Tibial artery (tissue), 4 donors: ENCODE results near the gene ACKR1.

Experiments
- DNase-seq, 2 donors: peaks; one replicate each; pipeline ENCODE4 v3.0.0-alpha.2; 2019
- H3K27ac ChIP-seq, 2 donors: fragments of 200-600 bp; sonication (generic) in 1 of 2; 1 replicate in 1 of 2; 2 replicates in 1 of 2; pipeline ENCODE4 v1.5.1; 2018 to 2019; ENCODE audit warnings: mild to moderate bottlenecking in 1 of 2
- H3K27me3 ChIP-seq, 2 donors: fragments of 200-600 bp; sonication (generic) in 1 of 2; one replicate each; pipeline versions ENCODE4 v1.5.1 to v1.6.0; 2016 to 2019
- H3K36me3 ChIP-seq, 3 donors: fragments of 200-600 bp; sonication (generic) in 2 of 3; one replicate each; pipeline ENCODE4 v1.5.1; 2016 to 2019; ENCODE audit warnings: mild to moderate bottlenecking in 2 of 3
- H3K4me1 ChIP-seq, 4 donors: fragments of 200-600 bp; sonication (generic) in 2 of 4; 1 replicate in 3 of 4; 2 replicates in 1 of 4; pipeline ENCODE4 v1.5.1; 2016 to 2019
- H3K4me3 ChIP-seq, 2 donors: fragments of 200-600 bp; sonication (generic) in 1 of 2; 1 replicate in 1 of 2; 2 replicates in 1 of 2; pipeline ENCODE4 v1.5.1; 2018 to 2019; ENCODE audit warnings: mild to moderate bottlenecking in 2 of 2
- H3K9me3 ChIP-seq, 3 donors: fragments of 200-600 bp; sonication (generic) in 1 of 3; one replicate each; pipeline ENCODE4 v1.5.1; 2016 to 2019
- intact Hi-C: fragments of 100-400 bp; cut with DNase I; formaldehyde crosslinking; loops from one replicate; pipeline ENCODE4 v1.15.0; 2023; ENCODE audit warnings: low total_unique reads
- TF ChIP-seq, protein P1 (sequence below), 2 experiments: fragments of 200-600 bp in 1 of 2; fragments of 450-650 bp in 1 of 2; IDR thresholded peaks; one replicate each; pipeline ENCODE4 v1.5.1; 2017 to 2019; ENCODE audit warnings: antibody characterized with exemption in 2 of 2, mild to moderate bottlenecking in 1 of 2, moderate library complexity in 1 of 2

Gene ACKR1

DNA sequence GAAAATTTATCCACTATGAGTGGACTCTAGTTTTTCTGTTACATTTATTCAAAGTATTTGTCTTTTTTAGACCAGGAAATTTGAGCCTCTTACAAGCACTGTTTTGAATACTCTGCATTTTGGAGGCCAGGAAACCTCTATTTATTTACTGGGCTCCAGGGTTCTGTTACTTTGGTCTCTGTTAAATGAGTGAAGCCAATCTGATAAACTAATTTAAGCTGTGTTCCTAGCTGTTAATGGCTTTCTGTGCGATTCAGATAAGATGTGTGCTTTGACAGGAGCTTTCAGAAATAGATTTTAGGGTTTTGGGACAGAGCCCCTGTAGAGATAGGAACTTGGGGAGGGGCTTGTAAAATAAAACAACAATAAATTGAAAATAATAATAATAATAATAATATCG is 23.9 kb downstream of the ACKR1 start:
- TF ChIP-seq, protein P1, sequence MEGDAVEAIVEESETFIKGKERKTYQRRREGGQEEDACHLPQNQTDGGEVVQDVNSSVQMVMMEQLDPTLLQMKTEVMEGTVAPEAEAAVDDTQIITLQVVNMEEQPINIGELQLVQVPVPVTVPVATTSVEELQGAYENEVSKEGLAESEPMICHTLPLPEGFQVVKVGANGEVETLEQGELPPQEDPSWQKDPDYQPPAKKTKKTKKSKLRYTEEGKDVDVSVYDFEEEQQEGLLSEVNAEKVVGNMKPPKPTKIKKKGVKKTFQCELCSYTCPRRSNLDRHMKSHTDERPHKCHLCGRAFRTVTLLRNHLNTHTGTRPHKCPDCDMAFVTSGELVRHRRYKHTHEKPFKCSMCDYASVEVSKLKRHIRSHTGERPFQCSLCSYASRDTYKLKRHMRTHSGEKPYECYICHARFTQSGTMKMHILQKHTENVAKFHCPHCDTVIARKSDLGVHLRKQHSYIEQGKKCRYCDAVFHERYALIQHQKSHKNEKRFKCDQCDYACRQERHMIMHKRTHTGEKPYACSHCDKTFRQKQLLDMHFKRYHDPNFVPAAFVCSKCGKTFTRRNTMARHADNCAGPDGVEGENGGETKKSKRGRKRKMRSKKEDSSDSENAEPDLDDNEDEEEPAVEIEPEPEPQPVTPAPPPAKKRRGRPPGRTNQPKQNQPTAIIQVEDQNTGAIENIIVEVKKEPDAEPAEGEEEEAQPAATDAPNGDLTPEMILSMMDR (IDR thresholded peaks at IDR 0.05) = no peak
- no peak overlapping the region for H3K4me3 ChIP-seq
- H3K9me3 ChIP-seq = no peaks in the 10 kb centered on the region
- DNase-seq = no peak
- no peaks in the 10 kb centered on the region for H3K36me3 ChIP-seq
- H3K27ac ChIP-seq = no peak overlapping the region
- H3K4me1 ChIP-seq = no peaks in the 10 kb centered on the region
- peaks cover 0 to 7% of the 10 kb centered on the region in 2 donors for H3K27me3 ChIP-seq
- intact Hi-C loops = no loop called here

DNA sequence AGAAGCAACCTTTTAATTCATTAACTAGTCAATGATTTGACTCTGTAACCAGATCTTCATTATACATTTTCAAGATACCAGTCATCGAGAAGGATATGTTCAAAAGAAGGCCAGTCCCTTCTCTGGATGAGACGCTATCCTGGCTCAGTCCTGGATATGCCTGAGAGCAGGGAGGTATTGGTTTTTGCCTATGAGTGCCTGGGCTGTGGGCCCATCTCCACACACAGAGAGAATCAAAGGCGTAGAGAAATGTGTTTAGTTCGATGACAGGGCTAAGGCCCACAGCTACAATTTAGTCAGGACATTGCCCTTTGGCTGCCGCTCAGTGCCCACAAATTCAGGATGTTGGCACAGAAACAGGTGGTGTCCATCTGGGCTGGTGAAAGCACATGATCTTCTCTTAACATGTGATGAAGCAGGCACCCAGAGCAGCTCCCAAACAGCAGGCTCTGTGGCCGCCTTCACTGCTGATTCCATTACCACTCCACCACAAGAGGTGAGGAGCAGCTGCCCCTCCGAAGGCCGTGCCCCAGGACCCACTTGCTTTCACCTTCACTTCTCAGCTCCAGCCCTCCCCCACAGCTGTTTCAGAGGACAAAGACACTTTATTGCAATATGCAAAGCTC is 24.7 kb downstream of the ACKR1 start:
- no peaks in the 10 kb centered on the region for H3K4me1 ChIP-seq
- TF ChIP-seq, protein P1 (IDR thresholded peaks at IDR 0.05) = no peak
- no peak overlapping the region for H3K27ac ChIP-seq
- no peak overlapping the region for H3K4me3 ChIP-seq
- H3K27me3 ChIP-seq = peaks cover 0 to 4% of the 10 kb centered on the region in 2 donors
- intact Hi-C loops = no loop called here
- DNase-seq = no peak
- no peaks in the 10 kb centered on the region for H3K36me3 ChIP-seq
- no peaks in the 10 kb centered on the region for H3K9me3 ChIP-seq

DNA sequence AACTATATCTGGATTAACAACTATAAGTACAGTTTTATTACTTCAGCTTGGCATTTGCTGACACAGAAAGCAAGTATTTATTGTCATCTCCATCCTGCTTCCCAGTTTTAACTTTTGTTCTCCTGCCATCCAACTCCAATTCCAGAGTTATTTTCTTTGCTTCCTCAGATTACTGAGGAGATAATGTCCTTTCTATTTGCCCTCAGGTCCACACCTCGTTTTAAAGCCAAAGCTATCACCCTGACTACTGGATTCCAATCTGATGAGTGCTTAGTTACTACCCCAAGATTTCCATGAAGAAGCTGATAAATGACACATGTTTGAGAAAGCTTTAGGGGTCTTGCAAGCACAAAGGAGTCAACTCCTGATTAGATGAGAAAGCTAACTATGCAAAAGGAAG is 25.2 kb downstream of the ACKR1 start:
- no peaks in the 10 kb centered on the region for H3K9me3 ChIP-seq
- no peak overlapping the region for H3K4me3 ChIP-seq
- DNase-seq = no peak
- intact Hi-C loops = no loop called here
- H3K27ac ChIP-seq = no peak overlapping the region
- H3K4me1 ChIP-seq = no peaks in the 10 kb centered on the region
- no peaks in the 10 kb centered on the region for H3K36me3 ChIP-seq
- TF ChIP-seq, protein P1 (IDR thresholded peaks at IDR 0.05) = no peak
- H3K27me3 ChIP-seq = no peaks in the 10 kb centered on the region

DNA sequence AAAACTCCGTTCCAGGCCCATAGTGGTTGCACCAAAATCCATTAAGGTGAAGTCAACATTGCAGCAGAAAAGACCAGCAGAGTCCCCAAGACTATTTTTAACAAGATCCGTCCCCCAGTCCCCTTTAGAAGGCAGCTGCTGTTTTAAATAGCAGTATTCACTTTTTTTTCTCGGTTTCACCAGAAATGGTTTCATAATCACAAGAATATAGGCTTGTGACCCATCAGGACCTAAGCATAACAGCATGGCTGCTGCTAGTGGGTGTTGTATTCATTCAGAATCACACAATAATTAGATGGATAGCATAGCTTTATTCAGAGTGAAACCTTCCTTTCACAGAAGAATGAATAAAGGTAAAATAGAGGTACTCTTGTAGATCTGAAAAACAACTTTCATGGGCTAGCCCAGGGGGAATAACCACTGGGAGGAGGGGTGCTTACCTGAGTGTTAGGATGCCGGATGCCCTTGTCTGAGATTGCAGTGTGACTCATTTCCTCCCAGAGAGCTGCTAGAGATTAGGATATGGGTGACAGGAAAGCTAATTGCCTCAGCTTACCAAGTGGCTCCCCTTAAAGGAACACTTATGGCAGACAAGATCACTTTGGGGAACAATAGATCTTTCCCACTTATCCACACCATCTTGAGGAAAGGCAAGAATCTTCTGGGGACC is 35.0 kb downstream of the ACKR1 start:
- Histone ChIP-seq H3K27ac (no peak overlapping the region), H3K27me3 (no peaks in the 10 kb centered on the region), H3K4me1 (no peaks in the 10 kb centered on the region), H3K9me3 (no peaks in the 10 kb centered on the region), H3K4me3 (no peak overlapping the region), H3K36me3 (no peaks in the 10 kb centered on the region)
- no peak for DNase-seq
- intact Hi-C loops = no loop called here
- TF ChIP-seq, protein P1 (IDR thresholded peaks at IDR 0.05) = no peak

DNA sequence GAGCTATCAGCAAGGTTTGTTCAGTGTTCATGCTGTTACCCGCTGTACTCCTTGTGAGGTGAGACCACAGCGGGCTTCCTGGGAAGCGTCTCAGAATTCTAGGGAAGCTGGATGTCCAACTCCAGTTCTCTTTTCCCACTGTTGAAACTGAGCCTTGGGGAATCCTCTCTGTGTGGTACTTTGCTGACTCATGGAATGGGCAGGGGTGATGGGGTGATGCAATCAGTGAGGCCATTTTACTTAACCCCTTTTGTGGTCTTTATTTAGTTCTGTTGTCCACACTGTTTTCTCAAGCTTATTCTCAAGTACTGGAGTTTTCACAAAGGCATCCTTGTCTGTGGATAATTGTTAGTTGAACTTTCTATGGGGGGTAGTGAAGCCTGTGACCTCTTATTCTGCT is 42.6 kb downstream of the ACKR1 start:
- Histone ChIP-seq H3K27ac (no peak overlapping the region), H3K4me3 (no peak overlapping the region), H3K9me3 (peaks cover 0 to 4% (median 2%) of the 10 kb centered on the region in 3 donors), H3K4me1 (no peaks in the 10 kb centered on the region), H3K36me3 (no peaks in the 10 kb centered on the region), H3K27me3 (no peaks in the 10 kb centered on the region)
- intact Hi-C loops = no loop called here
- TF ChIP-seq, protein P1 (IDR thresholded peaks at IDR 0.05) = no peak
- no peak for DNase-seq
